Caco-2 (cell line): ENCODE results near the gene WDR46. TPM values are rescaled to one million over a fixed set of nuclear protein-coding genes. Genes with fewer than 3 reads are reported as not detected.

Experiments
- BruUV-seq: library from RNA; stranded (reverse); fragments of 400-500 nt; replicated peaks from 2 replicates; lab custom pipeline; 2021; lab: Mats Ljungman, UMichigan
- CTCF ChIA-PET: fragments of 300-600 bp; sonication (Branson Sonifier 250); formaldehyde crosslinking; loops from one replicate; lab custom pipeline; 2022; ENCODE audit warnings: antibody characterized with exemption; lab: Charles Lee
- POLR2A ChIA-PET: fragments of 300-600 bp; sonication (Branson Sonifier 250); formaldehyde crosslinking; loops from one replicate; lab custom pipeline; 2022; ENCODE audit warnings: antibody characterized with exemption; lab: Charles Lee
- DNase-seq, 2 experiments: peaks; one replicate each; pipeline versions ENCODE4 v3.0.0 to v3.0.0-alpha.2; 2020 to 2022
- H3K27me3 ChIP-seq: replicated peaks from 2 replicates; pipeline ENCODE4 v1.6.0; 2011; ENCODE audit warnings: low read length; ENCODE audit not compliant: control insufficient read depth, insufficient read depth
- H3K36me3 ChIP-seq: 2 replicates; pipeline ENCODE4 v1.5.1; 2011; ENCODE audit warnings: low read length; ENCODE audit not compliant: control insufficient read depth, insufficient read depth
- H3K4me1 ChIP-seq: fragments of 250-450 bp; sonication (Bioruptor Pico); 2 replicates; pipeline ENCODE4 v1.5.1; 2020; ENCODE audit warnings: mild to moderate bottlenecking
- H3K4me3 ChIP-seq: 2 replicates; pipeline ENCODE4 v1.5.1; 2011; ENCODE audit warnings: low read depth, mild to moderate bottlenecking, control low read depth, low read length
- H3K9me3 ChIP-seq: fragments of 250-450 bp; sonication (Bioruptor Pico); 2 replicates; pipeline ENCODE4 v1.5.1; 2020; ENCODE audit warnings: mild to moderate bottlenecking, moderate library complexity
- H3K27ac Mint-ChIP-seq: one replicate; pipeline ENCODE4 v1.8.0; 2022; ENCODE audit warnings: mixed read lengths; ENCODE audit not compliant: unreplicated experiment
- H3K27me3 Mint-ChIP-seq: one replicate; pipeline ENCODE4 v1.8.0; 2022; ENCODE audit warnings: mixed read lengths; ENCODE audit not compliant: insufficient read depth, unreplicated experiment
- H3K36me3 Mint-ChIP-seq: one replicate; pipeline ENCODE4 v1.8.0; 2022; ENCODE audit warnings: mild to moderate bottlenecking, mixed read lengths; ENCODE audit not compliant: insufficient read depth, unreplicated experiment
- H3K4me1 Mint-ChIP-seq: one replicate; pipeline ENCODE4 v1.8.0; 2022; ENCODE audit warnings: low read depth, mixed read lengths; ENCODE audit not compliant: unreplicated experiment
- H3K4me3 Mint-ChIP-seq: one replicate; pipeline ENCODE4 v1.8.0; 2022; ENCODE audit warnings: mild to moderate bottlenecking, moderate library complexity, mixed read lengths; ENCODE audit not compliant: unreplicated experiment
- H3K9me3 Mint-ChIP-seq: one replicate; pipeline ENCODE4 v1.8.0; 2022; ENCODE audit warnings: mixed read lengths; ENCODE audit not compliant: unreplicated experiment
- intact Hi-C: fragments of 100-400 bp; cut with micrococcal nuclease; formaldehyde crosslinking; loops from one replicate; pipeline ENCODE4 v1.10.0; 2022; ENCODE audit not compliant: unreplicated experiment
- total RNA-seq: library from RNA; stranded (reverse); gene quantifications from 2 replicates; pipeline ENCODE4 v1.2.3, GENCODE V29; 2022
- TF ChIP-seq, protein P1 (sequence below), 2 experiments: fragments of 200-600 bp in 1 of 2; IDR thresholded peaks; 1 replicate in 1 of 2; 2 replicates in 1 of 2; pipeline versions ENCODE4 v1.5.1 to v1.8.0; 2011 to 2022; ENCODE audit warnings: antibody characterized with exemption in 1 of 2, control low read depth in 1 of 2, inconsistent platforms in 1 of 2, low read depth in 1 of 2, low read length in 1 of 2, mild to moderate bottlenecking in 1 of 2, moderate library complexity in 1 of 2; ENCODE audit not compliant: insufficient read depth in 1 of 2, severe bottlenecking in 1 of 2, unreplicated experiment in 1 of 2

The WDR46 gene
- total RNA-seq, 1 experiment from 2014 or later, result 58.2 TPM

DNA sequence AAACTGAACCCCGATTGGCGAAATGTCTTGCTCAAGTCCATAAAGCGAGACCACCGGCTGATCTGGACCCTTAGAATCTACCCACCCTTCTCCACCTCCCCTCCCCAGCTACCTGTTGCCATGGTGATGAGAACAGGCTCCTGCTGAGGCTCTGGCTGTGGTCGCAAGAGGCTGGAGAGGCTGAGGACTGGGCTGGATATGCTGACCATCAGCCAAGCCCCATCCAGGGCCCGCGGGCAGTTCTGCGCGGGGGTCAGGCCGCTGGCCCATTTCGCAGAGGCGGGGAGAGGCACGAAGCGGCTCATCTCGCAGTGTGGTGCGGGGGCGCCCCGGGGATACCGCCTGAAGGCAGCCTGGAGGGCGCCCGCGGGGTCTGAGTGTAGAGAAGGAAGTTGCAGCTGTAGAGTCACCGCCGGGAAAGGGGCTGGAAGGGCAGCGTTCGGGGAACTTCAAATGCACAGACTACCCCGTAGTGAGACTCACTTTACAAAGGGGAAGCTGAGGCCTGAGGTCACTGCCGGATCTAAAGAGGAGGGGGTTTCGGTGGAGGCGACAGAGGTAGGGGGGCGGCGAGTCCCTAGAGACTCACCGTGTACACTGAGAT, 24.2 kb upstream of the WDR46 start:
- TF ChIP-seq, protein P1, sequence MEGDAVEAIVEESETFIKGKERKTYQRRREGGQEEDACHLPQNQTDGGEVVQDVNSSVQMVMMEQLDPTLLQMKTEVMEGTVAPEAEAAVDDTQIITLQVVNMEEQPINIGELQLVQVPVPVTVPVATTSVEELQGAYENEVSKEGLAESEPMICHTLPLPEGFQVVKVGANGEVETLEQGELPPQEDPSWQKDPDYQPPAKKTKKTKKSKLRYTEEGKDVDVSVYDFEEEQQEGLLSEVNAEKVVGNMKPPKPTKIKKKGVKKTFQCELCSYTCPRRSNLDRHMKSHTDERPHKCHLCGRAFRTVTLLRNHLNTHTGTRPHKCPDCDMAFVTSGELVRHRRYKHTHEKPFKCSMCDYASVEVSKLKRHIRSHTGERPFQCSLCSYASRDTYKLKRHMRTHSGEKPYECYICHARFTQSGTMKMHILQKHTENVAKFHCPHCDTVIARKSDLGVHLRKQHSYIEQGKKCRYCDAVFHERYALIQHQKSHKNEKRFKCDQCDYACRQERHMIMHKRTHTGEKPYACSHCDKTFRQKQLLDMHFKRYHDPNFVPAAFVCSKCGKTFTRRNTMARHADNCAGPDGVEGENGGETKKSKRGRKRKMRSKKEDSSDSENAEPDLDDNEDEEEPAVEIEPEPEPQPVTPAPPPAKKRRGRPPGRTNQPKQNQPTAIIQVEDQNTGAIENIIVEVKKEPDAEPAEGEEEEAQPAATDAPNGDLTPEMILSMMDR (IDR thresholded peaks at IDR 0.05; ENCODE audit: insufficient read depth in 1 of 2, low read depth in 1 of 2, low read length in 1 of 2, severe bottlenecking in 1 of 2, unreplicated experiment in 1 of 2), result no peak
- ChIA-PET CTCF (interaction anchor here (1.6 to 2.2 kb wide), 2 partner anchors 14 to 113 kb away, joined by 4 to 15 read pairs; no protein-coding TSS in a partner anchor), POLR2A (interaction anchor here (0.6 to 0.7 kb wide), 2 partner anchors 321 to 1220 kb away, joined by 3 to 4 read pairs; no protein-coding TSS in a partner anchor)
- H3K4me3 Mint-ChIP-seq, result peak overlapping the region; percentile 98
- peaks cover 8% of the 10 kb centered on the region for H3K4me1 Mint-ChIP-seq
- Histone ChIP-seq H3K4me1 (peaks cover 15% of the 10 kb centered on the region), H3K36me3 (peaks cover 4% of the 10 kb centered on the region), H3K4me3 (peak overlapping the region; percentile 85), H3K27me3 (no peaks in the 10 kb centered on the region), H3K9me3 (no peaks in the 10 kb centered on the region)
- no peaks in the 10 kb centered on the region for H3K9me3 Mint-ChIP-seq
- peak overlapping the region; percentile 97 for H3K27ac Mint-ChIP-seq
- no TSS peak for BruUV-seq
- no peaks in the 10 kb centered on the region for H3K27me3 Mint-ChIP-seq
- intact Hi-C loops, result loop anchor here (5.0 kb wide), 1 partner anchor 34 kb away; no protein-coding TSS in a partner anchor
- peak in 1 of 2 experiments; percentile 47 for DNase-seq
- H3K36me3 Mint-ChIP-seq, result peaks cover 47% of the 10 kb centered on the region

DNA sequence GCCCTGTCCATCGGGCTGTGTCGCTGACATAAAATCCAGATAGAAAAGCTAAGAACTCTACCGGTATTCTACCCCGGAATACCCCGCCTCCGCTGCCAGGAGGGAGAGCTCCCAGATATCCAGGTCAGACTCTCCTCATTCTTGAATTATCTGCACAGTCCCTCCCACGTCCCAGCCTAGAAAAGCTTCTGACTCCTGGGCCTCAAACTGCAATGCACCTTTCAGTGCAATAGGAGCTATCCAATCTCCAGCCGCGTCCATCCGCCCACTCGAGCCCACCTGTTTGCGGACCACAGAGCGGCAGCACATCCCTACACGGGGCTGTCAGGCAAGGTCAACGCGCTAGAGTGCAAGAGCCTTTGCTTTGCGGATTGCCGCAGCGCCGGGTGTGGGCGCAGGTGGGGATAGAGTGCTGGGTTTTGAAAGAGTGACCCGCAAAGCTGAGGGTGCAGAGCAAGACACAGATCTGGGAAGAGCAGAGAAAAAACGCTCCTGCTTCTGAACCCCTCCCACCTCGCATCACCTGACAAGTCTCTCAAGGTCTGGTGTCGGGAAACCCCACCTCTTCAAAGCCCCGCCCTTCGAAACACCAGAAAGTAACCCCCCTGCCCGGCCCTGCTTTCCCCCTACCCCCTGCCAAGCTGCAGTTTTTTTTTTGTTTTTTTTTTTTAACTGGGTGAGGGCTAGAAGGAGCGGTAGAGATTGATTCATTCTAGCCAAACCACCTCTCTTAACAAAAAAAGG, 23.5 kb upstream of the WDR46 start:
- Histone ChIP-seq H3K27me3 (no peaks in the 10 kb centered on the region), H3K9me3 (no peaks in the 10 kb centered on the region), H3K36me3 (peaks cover 4% of the 10 kb centered on the region), H3K4me1 (peaks cover 15% of the 10 kb centered on the region), H3K4me3 (peak overlapping the region; percentile 85)
- POLR2A ChIA-PET, result interaction anchor here (0.6 to 1.4 kb wide), 5 partner anchors 13 to 1219 kb away, joined by 3 to 8 read pairs (median 3); partner anchors contain the start of genes RGL2, RPS18 and VPS52
- intact Hi-C loops, result loop anchor here (1.0 to 5.0 kb wide), 3 partner anchors 13 to 35 kb away; no protein-coding TSS in a partner anchor
- H3K9me3 Mint-ChIP-seq, result no peaks in the 10 kb centered on the region
- no TSS peak for BruUV-seq
- CTCF ChIA-PET, result interaction anchor here (0.6 to 2.2 kb wide), 5 partner anchors 13 to 113 kb away, joined by 3 to 15 read pairs (median 3); partner anchors contain the start of gene PHF1
- H3K27me3 Mint-ChIP-seq, result no peaks in the 10 kb centered on the region
- TF ChIP-seq, protein P1 (IDR thresholded peaks at IDR 0.05; ENCODE audit: insufficient read depth in 1 of 2, low read depth in 1 of 2, low read length in 1 of 2, severe bottlenecking in 1 of 2, unreplicated experiment in 1 of 2), result peak in 1 of 2 experiments; percentile 19
- peak overlapping the region; percentile 98 for H3K4me3 Mint-ChIP-seq
- H3K36me3 Mint-ChIP-seq, result peaks cover 41% of the 10 kb centered on the region
- peak; percentile 85 to 88 for DNase-seq
- H3K27ac Mint-ChIP-seq, result peak overlapping the region; percentile 97
- peaks cover 8% of the 10 kb centered on the region for H3K4me1 Mint-ChIP-seq

DNA sequence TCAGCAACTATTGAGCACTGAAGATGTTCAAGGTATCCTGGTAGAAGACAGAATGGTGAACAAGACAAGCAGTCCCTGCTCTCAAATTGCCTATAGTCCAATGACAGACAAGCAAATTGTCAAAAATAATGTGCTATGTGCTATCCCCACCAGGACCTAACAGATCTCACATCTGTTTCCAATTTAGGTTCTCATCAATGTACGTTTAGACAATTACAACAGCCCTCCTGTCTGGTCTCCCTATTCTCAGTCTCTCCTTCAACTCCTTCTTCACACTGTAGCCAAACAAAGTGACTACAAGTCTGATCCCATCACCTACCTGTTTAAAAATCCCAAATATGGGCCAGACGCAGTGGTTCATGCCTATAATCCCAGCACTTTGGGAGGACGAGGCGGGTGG, 17.3 kb upstream of the WDR46 start:
- no peaks in the 10 kb centered on the region for H3K27me3 ChIP-seq
- DNase-seq, result no peak
- BruUV-seq, result no TSS peak
- Mint-ChIP-seq H3K27ac (no peak overlapping the region), H3K36me3 (peaks cover 11% of the 10 kb centered on the region), H3K4me1 (no peaks in the 10 kb centered on the region), H3K27me3 (no peaks in the 10 kb centered on the region), H3K9me3 (no peaks in the 10 kb centered on the region), H3K4me3 (no peak overlapping the region)
- no peaks in the 10 kb centered on the region for H3K36me3 ChIP-seq
- no peak overlapping the region for H3K4me3 ChIP-seq
- H3K9me3 ChIP-seq, result no peaks in the 10 kb centered on the region
- POLR2A ChIA-PET, result no interaction called here
- intact Hi-C loops, result no loop called here
- H3K4me1 ChIP-seq, result no peaks in the 10 kb centered on the region
- CTCF ChIA-PET, result no interaction called here
- TF ChIP-seq, protein P1 (IDR thresholded peaks at IDR 0.05; ENCODE audit: insufficient read depth in 1 of 2, low read depth in 1 of 2, low read length in 1 of 2, severe bottlenecking in 1 of 2, unreplicated experiment in 1 of 2), result no peak
